ENCODE results near the gene PARP8.

Gene PARP8

GRCh38 chr5:50853151-50853550, 186.7 kb downstream of the PARP8 start:
- no peak overlapping the region for H3K27ac ChIP-seq

GRCh38 chr5:50854082-50854481, 187.6 kb downstream of the PARP8 start:
- TF ChIP-seq, protein P1, sequence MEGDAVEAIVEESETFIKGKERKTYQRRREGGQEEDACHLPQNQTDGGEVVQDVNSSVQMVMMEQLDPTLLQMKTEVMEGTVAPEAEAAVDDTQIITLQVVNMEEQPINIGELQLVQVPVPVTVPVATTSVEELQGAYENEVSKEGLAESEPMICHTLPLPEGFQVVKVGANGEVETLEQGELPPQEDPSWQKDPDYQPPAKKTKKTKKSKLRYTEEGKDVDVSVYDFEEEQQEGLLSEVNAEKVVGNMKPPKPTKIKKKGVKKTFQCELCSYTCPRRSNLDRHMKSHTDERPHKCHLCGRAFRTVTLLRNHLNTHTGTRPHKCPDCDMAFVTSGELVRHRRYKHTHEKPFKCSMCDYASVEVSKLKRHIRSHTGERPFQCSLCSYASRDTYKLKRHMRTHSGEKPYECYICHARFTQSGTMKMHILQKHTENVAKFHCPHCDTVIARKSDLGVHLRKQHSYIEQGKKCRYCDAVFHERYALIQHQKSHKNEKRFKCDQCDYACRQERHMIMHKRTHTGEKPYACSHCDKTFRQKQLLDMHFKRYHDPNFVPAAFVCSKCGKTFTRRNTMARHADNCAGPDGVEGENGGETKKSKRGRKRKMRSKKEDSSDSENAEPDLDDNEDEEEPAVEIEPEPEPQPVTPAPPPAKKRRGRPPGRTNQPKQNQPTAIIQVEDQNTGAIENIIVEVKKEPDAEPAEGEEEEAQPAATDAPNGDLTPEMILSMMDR (conservative IDR thresholded peaks at IDR 0.05), result no peak
- H3K27ac ChIP-seq, result no peak overlapping the region

More at GRCh38 chr5:50853151-50853550, 186.7 kb downstream of the PARP8 start:
- TF ChIP-seq, protein P1 (conservative IDR thresholded peaks at IDR 0.05), result no peak

GRCh38 chr5:50855001-50855400, 188.6 kb downstream of the PARP8 start:
- TF ChIP-seq, protein P1 (conservative IDR thresholded peaks at IDR 0.05), result no peak
- H3K27ac ChIP-seq, result no peak overlapping the region

GRCh38 chr5:50856401-50857119, 190.1 kb downstream of the PARP8 start:
- TF ChIP-seq, protein P1 (conservative IDR thresholded peaks at IDR 0.05), result no peak
- no peak overlapping the region for H3K27ac ChIP-seq

DNA sequence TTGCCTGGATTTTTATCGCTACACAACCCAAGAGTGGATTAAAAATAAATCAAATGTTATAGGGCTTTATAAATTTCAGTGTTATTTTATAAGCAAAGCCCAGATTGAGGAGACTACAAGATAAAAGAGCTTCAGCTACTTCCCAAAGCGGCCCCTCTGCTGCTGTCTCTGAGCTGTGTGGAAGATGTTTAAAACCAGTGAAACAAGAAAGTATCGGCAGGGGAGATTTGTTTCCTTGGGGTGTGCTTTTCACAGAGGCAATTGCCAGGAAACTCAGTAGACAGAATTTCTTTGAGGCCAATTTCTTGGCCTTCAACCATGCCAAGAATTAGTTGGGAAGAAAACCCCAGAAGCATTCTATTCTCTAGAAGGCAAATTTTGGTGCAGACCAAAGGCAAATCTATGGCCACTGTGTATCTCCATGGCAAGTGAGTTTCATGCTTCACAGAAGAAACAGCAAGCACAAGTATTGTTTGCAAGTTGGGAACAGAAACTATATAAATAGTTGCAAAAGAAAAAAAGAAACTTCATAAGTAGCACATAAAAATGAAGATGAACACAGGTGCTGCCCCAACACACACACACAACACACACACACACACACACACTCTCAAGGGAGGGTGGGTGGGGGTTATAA, 197.2 kb downstream of the PARP8 start:
- no peak overlapping the region for H3K27ac ChIP-seq
- TF ChIP-seq, protein P1 (conservative IDR thresholded peaks at IDR 0.05), result no peak

DNA sequence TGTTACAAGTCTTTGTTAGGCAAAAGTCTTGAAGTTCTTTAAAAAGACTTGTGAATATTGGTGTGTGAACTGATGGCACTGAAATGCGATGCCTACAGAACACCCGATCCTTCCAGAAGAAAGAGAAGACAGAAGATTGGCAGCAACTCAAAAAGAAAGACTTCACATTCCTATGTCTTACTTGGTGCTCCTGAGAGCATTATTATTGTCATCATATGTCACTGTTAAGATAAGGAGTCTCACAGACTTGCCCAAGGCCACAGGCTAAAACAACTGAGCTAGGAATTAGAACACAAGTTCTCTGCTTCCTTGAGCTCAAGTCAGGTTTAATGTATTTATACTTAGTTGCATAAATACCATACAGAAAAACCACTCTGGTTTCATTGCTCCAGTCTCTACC, 198.0 kb downstream of the PARP8 start:
- TF ChIP-seq, protein P1 (conservative IDR thresholded peaks at IDR 0.05), result no peak
- H3K27ac ChIP-seq, result no peak overlapping the region

- TF ChIP-seq, protein P1 (conservative IDR thresholded peaks at IDR 0.05), result no peak
- H3K27ac ChIP-seq, result no peak overlapping the region
Measured at GRCh38 chr5:50866415-50866814, 200.0 kb downstream of the PARP8 start.
